HepG2 (cell line): Measurements from ENCODE around the gene FAM171A2. TPM values are rescaled to one million over a fixed set of nuclear protein-coding genes. Genes with fewer than 3 reads are reported as not detected.

Source experiments
- CC2D1A ChIP-seq: sonication (generic); formaldehyde crosslinking; IDR thresholded peaks from 2 replicates; pipeline ENCODE4 v1.8.1; 2023; ENCODE audit warnings: mild to moderate bottlenecking, missing genetic modification reagents
- KDM1A ChIP-seq: IDR thresholded peaks from 2 replicates; pipeline ENCODE4 v1.6.1; 2016; ENCODE audit warnings: missing compliant biosample characterization
- KDM4B ChIP-seq: sonication (generic); formaldehyde crosslinking; IDR thresholded peaks from 2 replicates; pipeline ENCODE4 v1.4.0; 2020; ENCODE audit warnings: missing genetic modification reagents
- MTF2 ChIP-seq: sonication (generic); formaldehyde crosslinking; IDR thresholded peaks from 2 replicates; pipeline ENCODE4 v1.5.0; 2020; ENCODE audit warnings: missing genetic modification reagents, borderline replicate concordance
- MYC ChIP-seq: sonication (generic); formaldehyde crosslinking; IDR thresholded peaks from 2 replicates; pipeline ENCODE4 v1.9.0; 2021; ENCODE audit warnings: missing genetic modification reagents, borderline replicate concordance
- MYNN ChIP-seq: sonication (generic); formaldehyde crosslinking; IDR thresholded peaks from 2 replicates; pipeline ENCODE4 v1.4.0; 2020; ENCODE audit warnings: mild to moderate bottlenecking, low read depth, missing genetic modification reagents
- TBL1XR1 ChIP-seq: fragments of 150-350 bp; IDR thresholded peaks from 2 replicates; pipeline ENCODE4 v1.6.1; 2014; ENCODE audit warnings: borderline replicate concordance, low read length; ENCODE audit not compliant: partially characterized antibody
- TCF12 ChIP-seq, 2 experiments: fragments of 450-650 bp in 1 of 2; sonication (generic) in 1 of 2; formaldehyde crosslinking in 1 of 2; IDR thresholded peaks; 2 replicates each; pipeline versions ENCODE4 v1.6.1 to v1.8.0; 2017 to 2022; ENCODE audit warnings: antibody characterized with exemption in 1 of 2, mild to moderate bottlenecking in 1 of 2, missing genetic modification reagents in 1 of 2, moderate library complexity in 1 of 2
- ZNF205 ChIP-seq: IDR thresholded peaks from 2 replicates; pipeline ENCODE4 v1.6.1; 2018; ENCODE audit warnings: missing biosample characterization, missing genetic modification reagents
- polyA plus RNA-seq, 8 experiments: library from polyadenylated mRNA; depleted of rRNA in 3 of 8; stranded (reverse) in 7 of 8; unstranded in 1 of 8; fragments of >200 nt; fragmentation: Illumina TruSeq in 4 of 8; extraction: Trizol in 4 of 8; gene quantifications; 2 replicates each; pipeline versions ENCODE4 v1.2.1 to v1.2.3, GENCODE V29; 2011 to 2016; ENCODE audit warnings: low read depth in 4 of 8, missing spikeins in 1 of 8, mixed read lengths in 1 of 8; ENCODE audit not compliant: insufficient read depth in 1 of 8
- total RNA-seq, 5 experiments: library from RNA; depleted of rRNA; stranded (reverse); fragments of >200 nt; fragmentation: Illumina TruSeq; extraction: Trizol; gene quantifications; 2 replicates each; pipeline ENCODE4 v1.2.3, GENCODE V29; 2016; ENCODE audit warnings: low read depth in 1 of 5
- TF ChIP-seq, protein P1 (sequence below): sonication (generic); formaldehyde crosslinking; IDR thresholded peaks from 2 replicates; pipeline ENCODE4 v1.8.0; 2022; ENCODE audit warnings: low read depth, missing genetic modification reagents
- TF ChIP-seq, protein P2 (sequence below): sonication (generic); formaldehyde crosslinking; IDR thresholded peaks from 2 replicates; pipeline ENCODE4 v1.9.0; 2022; ENCODE audit warnings: missing genetic modification reagents, mild to moderate bottlenecking, borderline replicate concordance
- TF ChIP-seq, protein P3 (sequence below): sonication (generic); formaldehyde crosslinking; IDR thresholded peaks from 2 replicates; pipeline ENCODE4 v1.9.0; 2021; ENCODE audit warnings: missing genetic modification reagents, borderline replicate concordance
- TF ChIP-seq, protein P4 (sequence below): sonication (generic); formaldehyde crosslinking; IDR thresholded peaks from 2 replicates; pipeline ENCODE4 v1.4.0; 2020; ENCODE audit warnings: mild to moderate bottlenecking, missing genetic modification reagents

The FAM171A2 gene
- total and polyA plus RNA-seq, 2 of the 13 experiments (the other 11 are each of a cell fraction or from before 2014, with no cell fraction given): 1.8 to 3.6 TPM

DNA sequence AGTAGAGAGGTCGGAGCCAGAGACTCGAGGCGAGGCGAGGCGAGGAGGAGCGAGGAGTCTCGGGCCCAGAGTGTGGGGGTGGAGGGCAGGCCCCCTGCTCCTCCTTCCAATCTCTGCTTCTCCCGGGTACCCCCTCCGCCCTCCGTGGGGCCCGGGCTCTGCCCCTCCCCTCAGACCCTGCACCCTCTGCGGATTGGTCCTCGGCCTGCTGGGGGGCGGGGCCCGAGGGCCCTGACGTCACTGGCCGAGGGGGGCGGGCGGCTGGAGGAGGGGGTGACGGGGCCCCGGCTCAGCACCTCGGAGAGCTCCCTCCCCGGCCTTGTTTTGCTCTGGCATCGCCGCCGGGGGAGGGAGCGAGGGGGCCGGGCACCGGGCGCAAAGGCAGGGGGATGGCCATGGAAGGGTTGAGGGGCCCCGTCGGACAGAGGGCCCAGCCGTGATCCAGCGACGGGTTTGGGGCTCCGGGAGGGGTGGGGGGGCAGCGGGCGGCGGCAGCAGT is 55.3 kb downstream of the FAM171A2 start, which contains the start of gene RUNDC3A (continued):
- TF ChIP-seq TCF12 (IDR thresholded peaks at IDR 0.05) (no peak), TCF12 (CRISPR knock-in tag; IDR thresholded peaks at IDR 0.05) (0 out of 2 replicates have a peak, but pooled peaks have one; percentile 67), CC2D1A (CRISPR knock-in tag) (no peak), MTF2 (CRISPR knock-in tag) (peak; percentile 31; the same call in 1 of the 2 replicates), MYNN (CRISPR knock-in tag) (peak; percentile 85; the same call in 1 of the 2 replicates), MYC (CRISPR knock-in tag) (peak; percentile 61), ZNF205 (CRISPR knock-in tag) (0 out of 2 replicates have a peak, but pooled peaks have one; percentile 48), KDM4B (CRISPR knock-in tag) (peak; percentile 94), TBL1XR1 (no peak), KDM1A (CRISPR knock-in tag) (no peak)
- TF ChIP-seq, protein P1, sequence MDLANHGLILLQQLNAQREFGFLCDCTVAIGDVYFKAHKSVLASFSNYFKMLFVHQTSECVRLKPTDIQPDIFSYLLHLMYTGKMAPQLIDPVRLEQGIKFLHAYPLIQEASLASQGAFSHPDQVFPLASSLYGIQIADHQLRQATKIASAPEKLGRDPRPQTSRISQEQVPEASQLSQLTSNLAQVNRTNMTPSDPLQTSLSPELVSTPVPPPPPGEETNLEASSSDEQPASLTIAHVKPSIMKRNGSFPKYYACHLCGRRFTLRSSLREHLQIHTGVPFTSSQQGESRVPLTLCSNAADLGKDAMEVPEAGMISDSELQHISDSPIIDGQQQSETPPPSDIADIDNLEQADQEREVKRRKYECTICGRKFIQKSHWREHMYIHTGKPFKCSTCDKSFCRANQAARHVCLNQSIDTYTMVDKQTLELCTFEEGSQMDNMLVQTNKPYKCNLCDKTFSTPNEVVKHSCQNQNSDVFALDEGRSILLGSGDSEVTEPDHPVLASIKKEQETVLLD (CRISPR knock-in tag): peak; percentile 54; the same call in 1 of the 2 replicates
- TF ChIP-seq, protein P2, sequence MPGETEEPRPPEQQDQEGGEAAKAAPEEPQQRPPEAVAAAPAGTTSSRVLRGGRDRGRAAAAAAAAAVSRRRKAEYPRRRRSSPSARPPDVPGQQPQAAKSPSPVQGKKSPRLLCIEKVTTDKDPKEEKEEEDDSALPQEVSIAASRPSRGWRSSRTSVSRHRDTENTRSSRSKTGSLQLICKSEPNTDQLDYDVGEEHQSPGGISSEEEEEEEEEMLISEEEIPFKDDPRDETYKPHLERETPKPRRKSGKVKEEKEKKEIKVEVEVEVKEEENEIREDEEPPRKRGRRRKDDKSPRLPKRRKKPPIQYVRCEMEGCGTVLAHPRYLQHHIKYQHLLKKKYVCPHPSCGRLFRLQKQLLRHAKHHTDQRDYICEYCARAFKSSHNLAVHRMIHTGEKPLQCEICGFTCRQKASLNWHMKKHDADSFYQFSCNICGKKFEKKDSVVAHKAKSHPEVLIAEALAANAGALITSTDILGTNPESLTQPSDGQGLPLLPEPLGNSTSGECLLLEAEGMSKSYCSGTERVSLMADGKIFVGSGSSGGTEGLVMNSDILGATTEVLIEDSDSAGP: 0 out of 2 replicates have a peak, but pooled peaks have one; percentile 10
- TF ChIP-seq, protein P3, sequence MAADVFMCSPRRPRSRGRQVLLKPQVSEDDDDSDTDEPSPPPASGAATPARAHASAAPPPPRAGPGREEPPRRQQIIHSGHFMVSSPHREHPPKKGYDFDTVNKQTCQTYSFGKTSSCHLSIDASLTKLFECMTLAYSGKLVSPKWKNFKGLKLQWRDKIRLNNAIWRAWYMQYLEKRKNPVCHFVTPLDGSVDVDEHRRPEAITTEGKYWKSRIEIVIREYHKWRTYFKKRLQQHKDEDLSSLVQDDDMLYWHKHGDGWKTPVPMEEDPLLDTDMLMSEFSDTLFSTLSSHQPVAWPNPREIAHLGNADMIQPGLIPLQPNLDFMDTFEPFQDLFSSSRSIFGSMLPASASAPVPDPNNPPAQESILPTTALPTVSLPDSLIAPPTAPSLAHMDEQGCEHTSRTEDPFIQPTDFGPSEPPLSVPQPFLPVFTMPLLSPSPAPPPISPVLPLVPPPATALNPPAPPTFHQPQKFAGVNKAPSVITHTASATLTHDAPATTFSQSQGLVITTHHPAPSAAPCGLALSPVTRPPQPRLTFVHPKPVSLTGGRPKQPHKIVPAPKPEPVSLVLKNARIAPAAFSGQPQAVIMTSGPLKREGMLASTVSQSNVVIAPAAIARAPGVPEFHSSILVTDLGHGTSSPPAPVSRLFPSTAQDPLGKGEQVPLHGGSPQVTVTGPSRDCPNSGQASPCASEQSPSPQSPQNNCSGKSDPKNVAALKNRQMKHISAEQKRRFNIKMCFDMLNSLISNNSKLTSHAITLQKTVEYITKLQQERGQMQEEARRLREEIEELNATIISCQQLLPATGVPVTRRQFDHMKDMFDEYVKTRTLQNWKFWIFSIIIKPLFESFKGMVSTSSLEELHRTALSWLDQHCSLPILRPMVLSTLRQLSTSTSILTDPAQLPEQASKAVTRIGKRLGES (CRISPR knock-in tag): peak; percentile 81; the same call in 1 of the 2 replicates
- TF ChIP-seq, protein P4, sequence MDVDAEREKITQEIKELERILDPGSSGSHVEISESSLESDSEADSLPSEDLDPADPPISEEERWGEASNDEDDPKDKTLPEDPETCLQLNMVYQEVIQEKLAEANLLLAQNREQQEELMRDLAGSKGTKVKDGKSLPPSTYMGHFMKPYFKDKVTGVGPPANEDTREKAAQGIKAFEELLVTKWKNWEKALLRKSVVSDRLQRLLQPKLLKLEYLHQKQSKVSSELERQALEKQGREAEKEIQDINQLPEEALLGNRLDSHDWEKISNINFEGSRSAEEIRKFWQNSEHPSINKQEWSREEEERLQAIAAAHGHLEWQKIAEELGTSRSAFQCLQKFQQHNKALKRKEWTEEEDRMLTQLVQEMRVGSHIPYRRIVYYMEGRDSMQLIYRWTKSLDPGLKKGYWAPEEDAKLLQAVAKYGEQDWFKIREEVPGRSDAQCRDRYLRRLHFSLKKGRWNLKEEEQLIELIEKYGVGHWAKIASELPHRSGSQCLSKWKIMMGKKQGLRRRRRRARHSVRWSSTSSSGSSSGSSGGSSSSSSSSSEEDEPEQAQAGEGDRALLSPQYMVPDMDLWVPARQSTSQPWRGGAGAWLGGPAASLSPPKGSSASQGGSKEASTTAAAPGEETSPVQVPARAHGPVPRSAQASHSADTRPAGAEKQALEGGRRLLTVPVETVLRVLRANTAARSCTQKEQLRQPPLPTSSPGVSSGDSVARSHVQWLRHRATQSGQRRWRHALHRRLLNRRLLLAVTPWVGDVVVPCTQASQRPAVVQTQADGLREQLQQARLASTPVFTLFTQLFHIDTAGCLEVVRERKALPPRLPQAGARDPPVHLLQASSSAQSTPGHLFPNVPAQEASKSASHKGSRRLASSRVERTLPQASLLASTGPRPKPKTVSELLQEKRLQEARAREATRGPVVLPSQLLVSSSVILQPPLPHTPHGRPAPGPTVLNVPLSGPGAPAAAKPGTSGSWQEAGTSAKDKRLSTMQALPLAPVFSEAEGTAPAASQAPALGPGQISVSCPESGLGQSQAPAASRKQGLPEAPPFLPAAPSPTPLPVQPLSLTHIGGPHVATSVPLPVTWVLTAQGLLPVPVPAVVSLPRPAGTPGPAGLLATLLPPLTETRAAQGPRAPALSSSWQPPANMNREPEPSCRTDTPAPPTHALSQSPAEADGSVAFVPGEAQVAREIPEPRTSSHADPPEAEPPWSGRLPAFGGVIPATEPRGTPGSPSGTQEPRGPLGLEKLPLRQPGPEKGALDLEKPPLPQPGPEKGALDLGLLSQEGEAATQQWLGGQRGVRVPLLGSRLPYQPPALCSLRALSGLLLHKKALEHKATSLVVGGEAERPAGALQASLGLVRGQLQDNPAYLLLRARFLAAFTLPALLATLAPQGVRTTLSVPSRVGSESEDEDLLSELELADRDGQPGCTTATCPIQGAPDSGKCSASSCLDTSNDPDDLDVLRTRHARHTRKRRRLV: no peak
